ENCODE data around the gene OR5D13.

- TF ChIP-seq CTCF (IDR thresholded peaks at IDR 0.05; ENCODE audit: extremely low read depth in 1 of 2, insufficient read depth in 1 of 2, low read depth in 1 of 2, low read length in 2 of 2) (no peak), POLR2A (IDR thresholded peaks at IDR 0.05; ENCODE audit: low read depth, low read length) (no peak), EZH2 (IDR thresholded peaks at IDR 0.05; ENCODE audit: borderline replicate concordance, low read depth, low read length, severe bottlenecking) (no peak), JUN (IDR thresholded peaks at IDR 0.05; ENCODE audit: borderline replicate concordance, insufficient read depth, insufficient read length, low read depth) (no peak), POLR2AphosphoS5 (IDR thresholded peaks at IDR 0.05; ENCODE audit: insufficient read depth, low read depth, low read length) (no peak)
These were observed 18.4 kb downstream of the OR5D13 start for GRCh38 chr11:55791606-55792005.
